Chondrocyte (in vitro differentiated cells): ENCODE measurements around the gene SCN3B. TPM values are rescaled to one million over a fixed set of nuclear protein-coding genes. Genes with fewer than 3 reads are reported as not detected.

Source experiments
- DNase-seq: peaks from one replicate; pipeline ENCODE4 v3.0.0; 2021; ENCODE audit warnings: mixed read lengths, low spot score
- H3K27ac Mint-ChIP-seq: one replicate; pipeline ENCODE4 v1.8.0; 2021; ENCODE audit warnings: mild to moderate bottlenecking, moderate library complexity, mixed read lengths; ENCODE audit not compliant: unreplicated experiment
- H3K27me3 Mint-ChIP-seq: 2 replicates; pipeline ENCODE4 v1.8.0; 2021; ENCODE audit warnings: low read depth, mixed read lengths
- H3K36me3 Mint-ChIP-seq: 2 replicates; pipeline ENCODE4 v1.8.0; 2021; ENCODE audit warnings: low read depth, mixed read lengths
- H3K4me1 Mint-ChIP-seq: 2 replicates; pipeline ENCODE4 v1.8.0; 2021; ENCODE audit warnings: low read depth, mild to moderate bottlenecking, mixed read lengths
- H3K4me3 Mint-ChIP-seq: one replicate; pipeline ENCODE4 v1.8.0; 2021; ENCODE audit warnings: mild to moderate bottlenecking, moderate library complexity, mixed read lengths; ENCODE audit not compliant: unreplicated experiment
- H3K9me3 Mint-ChIP-seq: 2 replicates; pipeline ENCODE4 v1.8.0; 2021; ENCODE audit warnings: low read depth, mixed read lengths
- CTCF ChIP-seq: fragments of 200-600 bp; sonication (generic); IDR thresholded peaks from 2 replicates; pipeline ENCODE4 v1.5.0; 2021; ENCODE audit warnings: antibody characterized with exemption, mild to moderate bottlenecking, moderate library complexity
- total RNA-seq: library from RNA; stranded (reverse); gene quantifications from 3 replicates; pipeline ENCODE4 v1.2.1, GENCODE V29; 2021

Gene SCN3B
- total RNA-seq, 1 donor from 2014 or later, result 0.45 TPM

- no peak for TF ChIP-seq CTCF
- Mint-ChIP-seq H3K4me1 (peaks cover 9% of the 10 kb centered on the region), H3K27ac (no peak overlapping the region), H3K4me3 (no peak overlapping the region), H3K27me3 (peaks cover 26% of the 10 kb centered on the region), H3K9me3 (no peaks in the 10 kb centered on the region), H3K36me3 (no peaks in the 10 kb centered on the region)
- DNase-seq, result no peak
Measured at GRCh38 chr11:123580137-123580536, 74.3 kb downstream of the SCN3B start.

GRCh38 chr11:123579482-123579812 is 75.0 kb downstream of the SCN3B start:
- H3K36me3 Mint-ChIP-seq, result no peaks in the 10 kb centered on the region
- H3K4me3 Mint-ChIP-seq, result no peak overlapping the region
- H3K27me3 Mint-ChIP-seq, result peaks cover 32% of the 10 kb centered on the region
- H3K9me3 Mint-ChIP-seq, result no peaks in the 10 kb centered on the region
- DNase-seq, result no peak
- H3K4me1 Mint-ChIP-seq, result peaks cover 9% of the 10 kb centered on the region
- no peak for TF ChIP-seq CTCF
- no peak overlapping the region for H3K27ac Mint-ChIP-seq

Other genes starting within 250 kb of the SCN3B start
- 0.99 to 2.2 TPM (median 1.6 TPM) in 3 replicates for gene GRAMD1B, start 224.4 kb downstream of the SCN3B start, total RNA-seq
- gene ZNF202, start 87.0 kb upstream of the SCN3B start, total RNA-seq, result 7.4 to 10.0 TPM (median 8.3 TPM) in 3 replicates
- gene OR6X1, start 99.9 kb upstream of the SCN3B start, total RNA-seq, result not detected in 3 replicates
- not detected in 3 replicates for gene OR6M1, start 151.7 kb upstream of the SCN3B start, total RNA-seq
- gene TMEM225, start 231.0 kb upstream of the SCN3B start, total RNA-seq, result not detected in 3 replicates
- gene OR8D4, start 247.5 kb upstream of the SCN3B start, total RNA-seq, result not detected in 3 replicates